ENCODE data around the gene MYZAP. TPM values are rescaled to one million over a fixed set of nuclear protein-coding genes. Genes with fewer than 3 reads are reported as not detected.
A peak's percentile ranks its signal among the peaks of the same experiment; 100 is the strongest.

MYZAP gene
- total and polyA plus RNA-seq, 2 experiments from 2014 or later, result 1.0 to 1.5 TPM

DNA sequence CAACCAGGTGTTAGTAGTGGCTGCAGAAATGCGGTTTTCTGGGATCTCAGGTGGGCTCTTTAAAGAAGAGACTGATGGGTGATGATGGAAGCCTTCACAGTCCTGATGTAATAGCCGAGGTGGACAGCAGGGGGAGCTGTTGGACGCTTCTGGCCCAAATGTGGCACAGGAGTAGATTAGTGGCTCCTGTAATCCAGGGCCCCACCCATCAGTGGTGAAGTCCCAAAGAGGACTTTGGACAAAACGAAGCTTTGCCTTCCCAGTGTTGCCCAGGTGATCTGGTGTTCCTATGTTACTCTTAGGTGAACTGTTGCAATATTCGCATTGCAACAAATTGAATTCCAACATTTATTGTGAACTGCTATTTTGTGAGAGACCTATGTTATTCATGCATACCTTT is 31.8 kb upstream of the MYZAP start:
- no peaks in the 10 kb centered on the region for H3K36me3 Mint-ChIP-seq (ENCODE audit: low read depth)
- H3K4me2 ChIP-seq, result no peak overlapping the region
- H3K27me3 ChIP-seq (ENCODE audit: insufficient read depth), result no peaks in the 10 kb centered on the region
- H3K27ac Mint-ChIP-seq, result no peak overlapping the region
- DNase-seq (ENCODE audit: low spot score) (peak; percentile 81), ATAC-seq (peak; percentile 80)
- no peaks in the 10 kb centered on the region for H3K36me3 ChIP-seq (ENCODE audit: insufficient read depth)
- H3K4me1 ChIP-seq (ENCODE audit: insufficient read depth), result no peaks in the 10 kb centered on the region
- no peaks in the 10 kb centered on the region; the same call in 1 of the 2 replicates for H4K20me1 ChIP-seq (replicated peaks; ENCODE audit: insufficient read depth)
- no peaks in the 10 kb centered on the region for H3K9me2 ChIP-seq (ENCODE audit: insufficient read depth)
- H2AFZ ChIP-seq, result no peak overlapping the region
- peaks cover 6% of the 10 kb centered on the region for H3K27me3 Mint-ChIP-seq (ENCODE audit: insufficient read depth, low read depth, poor library complexity)
- no peaks in the 10 kb centered on the region for H3K79me2 ChIP-seq (replicated peaks; ENCODE audit: insufficient read depth)
- H3K27ac ChIP-seq (ENCODE audit: low read depth), result no peak overlapping the region
- no peak overlapping the region for H3K4me3 ChIP-seq
- TF ChIP-seq ZNF331 (CRISPR knock-in tag; IDR thresholded peaks at IDR 0.05; ENCODE audit: low read depth) (no peak), CTCF (conservative IDR thresholded peaks at IDR 0.05; ENCODE audit: low read depth in 2 of 2) (peak; percentile 90 to 95)
- no peaks in the 10 kb centered on the region; the same call in 2 of the 3 replicates for H3K9me3 Mint-ChIP-seq
- no peaks in the 10 kb centered on the region; the same call in 2 of the 3 replicates for H3K4me1 Mint-ChIP-seq
- no peaks in the 10 kb centered on the region for H3F3A ChIP-seq (replicated peaks; ENCODE audit: low read depth)
- no peak overlapping the region for H3K4me3 Mint-ChIP-seq

DNA sequence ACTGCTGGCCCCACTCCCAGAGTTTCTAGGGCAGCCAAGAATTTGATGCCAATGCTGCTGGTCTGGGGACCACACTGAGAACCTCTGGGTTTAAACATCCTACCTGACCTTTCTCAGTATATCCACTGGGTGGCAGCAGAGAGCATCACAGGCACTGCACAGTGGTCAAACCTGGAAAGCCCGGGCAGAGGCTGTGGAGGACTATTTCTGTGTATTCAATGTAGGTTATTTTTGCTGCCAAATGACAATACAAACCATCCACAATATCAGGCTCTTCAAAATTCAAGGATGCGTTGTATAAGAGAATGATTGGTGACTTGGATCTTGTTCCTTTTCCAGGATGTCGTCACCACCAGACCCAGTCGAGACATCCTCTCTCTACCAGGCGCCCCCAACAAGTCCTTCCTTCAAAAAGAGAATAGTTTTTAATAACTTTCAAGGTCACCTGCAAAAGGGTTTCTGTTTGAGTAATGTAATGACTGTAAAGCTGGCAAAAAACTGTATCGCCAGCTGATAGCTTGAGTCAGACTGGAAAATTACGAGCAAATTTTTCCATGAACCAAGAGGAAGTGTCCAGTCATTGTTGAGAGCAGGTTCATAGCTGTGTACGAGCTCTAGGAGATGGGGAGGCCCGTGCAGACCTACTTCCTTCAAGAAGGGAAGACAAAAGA is 30.5 kb upstream of the MYZAP start:
- Histone ChIP-seq H3K79me2 (replicated peaks; ENCODE audit: insufficient read depth) (no peaks in the 10 kb centered on the region), H3K27ac (ENCODE audit: low read depth) (no peak overlapping the region), H3K4me1 (ENCODE audit: insufficient read depth) (peaks cover 4% of the 10 kb centered on the region; the same call in 1 of the 2 replicates), H4K20me1 (replicated peaks; ENCODE audit: insufficient read depth) (no peaks in the 10 kb centered on the region; the same call in 1 of the 2 replicates), H3K4me2 (no peak overlapping the region), H3K27me3 (ENCODE audit: insufficient read depth) (no peaks in the 10 kb centered on the region), H3K4me3 (no peak overlapping the region), H3K9me2 (ENCODE audit: insufficient read depth) (no peaks in the 10 kb centered on the region), H2AFZ (no peak overlapping the region), H3F3A (replicated peaks; ENCODE audit: low read depth) (no peaks in the 10 kb centered on the region), H3K36me3 (ENCODE audit: insufficient read depth) (no peaks in the 10 kb centered on the region)
- Mint-ChIP-seq H3K4me1 (peaks cover 8% of the 10 kb centered on the region), H3K9me3 (no peaks in the 10 kb centered on the region; the same call in 2 of the 3 replicates), H3K4me3 (no peak overlapping the region), H3K27me3 (ENCODE audit: insufficient read depth, low read depth, poor library complexity) (peaks cover 6% of the 10 kb centered on the region), H3K36me3 (ENCODE audit: low read depth) (no peaks in the 10 kb centered on the region), H3K27ac (0 out of 2 replicates have a peak overlapping the region, but pooled peaks have one; percentile 67)
- no peak for TF ChIP-seq ZNF331 (CRISPR knock-in tag; IDR thresholded peaks at IDR 0.05; ENCODE audit: low read depth)
- no peak for TF ChIP-seq JUNB (IDR thresholded peaks at IDR 0.05; ENCODE audit: unreplicated experiment)
- no peak for TF ChIP-seq POLR2AphosphoS5 (IDR thresholded peaks at IDR 0.05; ENCODE audit: low read depth)
- peak; percentile 89 to 91 for TF ChIP-seq CTCF (conservative IDR thresholded peaks at IDR 0.05; ENCODE audit: low read depth in 2 of 2)
- no peak for TF ChIP-seq STAT1 (IDR thresholded peaks at IDR 0.05; ENCODE audit: unreplicated experiment)
- TF ChIP-seq EZH2 (IDR thresholded peaks at IDR 0.05; ENCODE audit: low read depth, unreplicated experiment), result no peak
- no peak for TF ChIP-seq ZNF114 (CRISPR knock-in tag; IDR thresholded peaks at IDR 0.05)
- ATAC-seq (peak; percentile 87), DNase-seq (ENCODE audit: low spot score) (peak; percentile 79)
